Breast epithelium (tissue), 4 donors: ENCODE measurements around the gene MAN1B1. TPM values are rescaled to one million over a fixed set of nuclear protein-coding genes. Genes with fewer than 3 reads are reported as not detected.

ENCODE experiments used
- DNase-seq, 2 donors: peaks; one replicate each; pipeline ENCODE4 v3.0.0-alpha.2; 2019; ENCODE audit warnings: low spot score in 2 of 2
- H3K27ac ChIP-seq, 2 donors: fragments of 200-600 bp; sonication (generic) in 1 of 2; one replicate each; pipeline ENCODE4 v1.5.1; 2016 to 2019; ENCODE audit warnings: mild to moderate bottlenecking in 1 of 2
- H3K27me3 ChIP-seq, 2 donors: fragments of 200-600 bp; sonication (generic) in 1 of 2; one replicate each; pipeline versions ENCODE4 v1.5.1 to v1.6.0; 2017 to 2019; ENCODE audit warnings: control low read depth in 1 of 2, mild to moderate bottlenecking in 1 of 2
- H3K36me3 ChIP-seq: fragments of 200-600 bp; one replicate; pipeline ENCODE4 v1.5.1; 2019
- H3K4me1 ChIP-seq, 2 donors: fragments of 200-600 bp; sonication (generic); one replicate each; pipeline ENCODE4 v1.5.1; 2016 to 2019; ENCODE audit warnings: control low read depth in 1 of 2
- H3K4me3 ChIP-seq, 3 donors: fragments of 200-600 bp; sonication (generic); 1 replicate in 2 of 3; 2 replicates in 1 of 3; pipeline ENCODE4 v1.5.1; 2016 to 2019; ENCODE audit warnings: mild to moderate bottlenecking in 3 of 3, moderate library complexity in 2 of 3
- H3K9me3 ChIP-seq, 2 donors: fragments of 200-600 bp; sonication (generic) in 1 of 2; one replicate each; pipeline ENCODE4 v1.5.1; 2016 to 2019; ENCODE audit warnings: control low read depth in 1 of 2
- POLR2A ChIP-seq: fragments of 450-650 bp; IDR thresholded peaks from one replicate; pipeline ENCODE4 v1.6.1; 2016; ENCODE audit warnings: antibody characterized with exemption, mild to moderate bottlenecking, moderate library complexity
- POLR2AphosphoS5 ChIP-seq, 3 donors: sonication (generic); formaldehyde crosslinking; IDR thresholded peaks; one replicate each; pipeline ENCODE4 v1.6.1; 2017; ENCODE audit warnings: antibody characterized with exemption in 3 of 3
- intact Hi-C: fragments of 100-400 bp; cut with DNase I; formaldehyde crosslinking; loops from one replicate; pipeline ENCODE4 v1.15.1; 2023; ENCODE audit warnings: low total_unique reads
- total RNA-seq, 3 donors: library from RNA; depleted of rRNA; stranded (reverse); fragments of >200 nt; gene quantifications; one replicate each; pipeline ENCODE4 v1.1.0, GENCODE V29; 2016
- TF ChIP-seq, protein P1 (sequence below), 3 donors: fragments of 450-650 bp; IDR thresholded peaks; one replicate each; pipeline ENCODE4 v1.5.1; 2016 to 2017; ENCODE audit warnings: antibody characterized with exemption in 3 of 3, mild to moderate bottlenecking in 3 of 3, moderate library complexity in 3 of 3

Gene MAN1B1
- total RNA-seq, 3 donors from 2014 or later, result 50.1 to 62.8 (median 50.8) TPM

DNA sequence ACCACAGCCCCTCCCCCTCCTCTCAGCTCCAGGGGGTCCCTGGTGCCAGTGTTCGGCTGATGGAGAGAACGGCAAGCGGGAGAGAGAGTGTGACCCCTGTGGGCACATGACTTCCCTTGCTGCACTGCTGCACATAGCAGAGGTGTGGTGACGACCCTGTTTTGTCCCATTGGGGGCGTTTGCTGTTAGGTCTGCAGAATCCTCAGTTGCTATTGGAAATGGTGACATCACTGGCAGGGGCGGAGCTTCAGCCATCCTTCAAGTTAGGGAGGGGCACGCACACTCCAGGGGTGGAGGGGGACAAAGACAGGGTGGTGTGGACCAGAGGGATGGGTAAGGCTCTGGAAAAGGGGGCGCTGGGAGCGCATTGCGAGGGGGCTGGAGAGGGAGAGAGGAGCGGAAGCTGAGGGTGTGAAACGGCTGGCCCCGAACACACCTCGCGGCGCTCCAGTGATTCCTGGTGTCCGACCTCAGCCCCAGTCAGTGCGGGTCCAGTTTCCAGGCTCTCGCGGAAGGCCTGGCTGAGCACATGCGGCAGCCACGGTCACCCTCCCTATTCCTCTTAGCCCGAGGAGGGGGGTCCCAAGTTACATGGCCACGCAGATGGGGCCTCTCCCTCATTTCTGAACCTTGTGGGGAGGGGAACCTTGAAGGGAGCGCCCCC is 51.4 kb downstream of the MAN1B1 start:
- TF ChIP-seq, protein P1, sequence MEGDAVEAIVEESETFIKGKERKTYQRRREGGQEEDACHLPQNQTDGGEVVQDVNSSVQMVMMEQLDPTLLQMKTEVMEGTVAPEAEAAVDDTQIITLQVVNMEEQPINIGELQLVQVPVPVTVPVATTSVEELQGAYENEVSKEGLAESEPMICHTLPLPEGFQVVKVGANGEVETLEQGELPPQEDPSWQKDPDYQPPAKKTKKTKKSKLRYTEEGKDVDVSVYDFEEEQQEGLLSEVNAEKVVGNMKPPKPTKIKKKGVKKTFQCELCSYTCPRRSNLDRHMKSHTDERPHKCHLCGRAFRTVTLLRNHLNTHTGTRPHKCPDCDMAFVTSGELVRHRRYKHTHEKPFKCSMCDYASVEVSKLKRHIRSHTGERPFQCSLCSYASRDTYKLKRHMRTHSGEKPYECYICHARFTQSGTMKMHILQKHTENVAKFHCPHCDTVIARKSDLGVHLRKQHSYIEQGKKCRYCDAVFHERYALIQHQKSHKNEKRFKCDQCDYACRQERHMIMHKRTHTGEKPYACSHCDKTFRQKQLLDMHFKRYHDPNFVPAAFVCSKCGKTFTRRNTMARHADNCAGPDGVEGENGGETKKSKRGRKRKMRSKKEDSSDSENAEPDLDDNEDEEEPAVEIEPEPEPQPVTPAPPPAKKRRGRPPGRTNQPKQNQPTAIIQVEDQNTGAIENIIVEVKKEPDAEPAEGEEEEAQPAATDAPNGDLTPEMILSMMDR (IDR thresholded peaks at IDR 0.05), result no peak
- no peak for TF ChIP-seq POLR2A
- no peak for TF ChIP-seq POLR2AphosphoS5 (IDR thresholded peaks at IDR 0.05)
- Histone ChIP-seq H3K9me3 (no peaks in the 10 kb centered on the region), H3K4me1 (no peaks in the 10 kb centered on the region), H3K36me3 (no peaks in the 10 kb centered on the region), H3K4me3 (no peak overlapping the region), H3K27ac (no peak overlapping the region), H3K27me3 (peaks cover 6 to 77% of the 10 kb centered on the region in 2 donors)
- intact Hi-C loops, result no loop called here
- DNase-seq, result no peak

DNA sequence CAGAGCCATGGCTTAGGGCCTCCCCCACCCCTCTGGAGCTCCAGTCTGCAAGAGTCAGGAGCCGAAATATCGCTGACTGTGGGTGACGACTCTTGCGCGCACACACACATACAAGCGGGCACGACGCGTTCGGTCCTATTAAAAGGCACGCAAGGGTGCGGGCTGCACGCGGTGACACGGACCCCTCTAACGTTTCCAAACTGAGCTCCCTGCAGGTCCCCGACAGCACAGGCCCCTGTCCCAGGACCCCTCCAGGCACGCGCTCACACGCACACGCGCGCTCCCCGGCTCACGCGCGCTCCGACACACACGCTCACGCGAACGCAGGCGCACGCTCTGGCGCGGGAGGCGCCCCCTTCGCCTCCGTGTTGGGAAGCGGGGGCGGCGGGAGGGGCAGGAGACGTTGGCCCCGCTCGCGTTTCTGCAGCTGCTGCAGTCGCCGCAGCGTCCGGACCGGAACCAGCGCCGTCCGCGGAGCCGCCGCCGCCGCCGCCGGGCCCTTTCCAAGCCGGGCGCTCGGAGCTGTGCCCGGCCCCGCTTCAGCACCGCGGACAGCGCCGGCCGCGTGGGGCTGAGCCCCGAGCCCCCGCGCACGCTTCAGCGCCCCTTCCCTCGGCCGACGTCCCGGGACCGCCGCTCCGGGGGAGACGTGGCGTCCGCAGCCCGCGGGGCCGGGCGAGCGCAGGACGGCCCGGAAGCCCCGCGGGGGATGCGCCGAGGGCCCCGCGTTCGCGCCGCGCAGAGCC is 52.1 kb downstream of the MAN1B1 start, which contains the start of gene GRIN1:
TSS of gene GRIN1 (plus strand) at position 433 of the 746 bp plus-strand sequence. CDS start 333 bp downstream, outside the sequence.
- H3K4me1 ChIP-seq, result no peaks in the 10 kb centered on the region
- H3K27ac ChIP-seq, result no peak within 1 kb of the TSS
- no peak for DNase-seq
- intact Hi-C loops, result no loop called here
- peaks cover 6 to 84% of the 10 kb centered on the region in 2 donors for H3K27me3 ChIP-seq
- H3K9me3 ChIP-seq, result no peaks in the 10 kb centered on the region
- H3K36me3 ChIP-seq, result no peaks in the 10 kb centered on the region
- H3K4me3 ChIP-seq, result peak within 1 kb of the TSS in 1 of 3 donors; percentile 49
- TF ChIP-seq POLR2AphosphoS5 (IDR thresholded peaks at IDR 0.05) (no peak), POLR2A (no peak)
- TF ChIP-seq, protein P1 (IDR thresholded peaks at IDR 0.05), result no peak

DNA sequence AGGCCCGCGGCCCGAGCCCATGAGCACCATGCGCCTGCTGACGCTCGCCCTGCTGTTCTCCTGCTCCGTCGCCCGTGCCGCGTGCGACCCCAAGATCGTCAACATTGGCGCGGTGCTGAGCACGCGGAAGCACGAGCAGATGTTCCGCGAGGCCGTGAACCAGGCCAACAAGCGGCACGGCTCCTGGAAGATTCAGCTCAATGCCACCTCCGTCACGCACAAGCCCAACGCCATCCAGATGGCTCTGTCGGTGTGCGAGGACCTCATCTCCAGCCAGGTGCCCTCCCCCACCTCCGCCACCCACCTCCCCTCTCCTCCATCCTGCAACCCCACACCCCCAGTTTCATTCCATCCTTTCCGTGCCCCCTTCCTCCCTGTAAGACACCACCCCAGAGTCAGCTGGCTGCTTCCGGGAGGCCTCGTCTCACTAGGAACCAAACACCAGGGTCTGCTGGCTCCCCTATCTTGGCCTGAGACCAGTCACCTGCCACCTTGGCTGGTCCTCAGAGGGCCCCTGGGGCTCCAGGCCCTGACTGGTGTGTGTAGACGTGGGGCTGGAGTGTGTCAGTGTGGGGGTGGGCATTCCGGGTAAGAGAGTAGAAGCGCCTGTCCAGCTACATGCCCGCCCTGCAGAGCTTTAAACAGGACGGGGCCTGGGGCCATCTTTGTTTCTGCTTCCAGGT is 52.8 kb downstream of the MAN1B1 start:
- H3K4me1 ChIP-seq, result no peaks in the 10 kb centered on the region
- TF ChIP-seq, protein P1 (IDR thresholded peaks at IDR 0.05), result no peak
- no peak for TF ChIP-seq POLR2AphosphoS5 (IDR thresholded peaks at IDR 0.05)
- TF ChIP-seq POLR2A, result no peak
- H3K9me3 ChIP-seq, result no peaks in the 10 kb centered on the region
- no peaks in the 10 kb centered on the region for H3K36me3 ChIP-seq
- H3K27me3 ChIP-seq, result peaks cover 6 to 86% of the 10 kb centered on the region in 2 donors
- peak overlapping the region in 1 of 3 donors; percentile 49 for H3K4me3 ChIP-seq
- no peak overlapping the region for H3K27ac ChIP-seq
- intact Hi-C loops, result no loop called here
- no peak for DNase-seq

DNA sequence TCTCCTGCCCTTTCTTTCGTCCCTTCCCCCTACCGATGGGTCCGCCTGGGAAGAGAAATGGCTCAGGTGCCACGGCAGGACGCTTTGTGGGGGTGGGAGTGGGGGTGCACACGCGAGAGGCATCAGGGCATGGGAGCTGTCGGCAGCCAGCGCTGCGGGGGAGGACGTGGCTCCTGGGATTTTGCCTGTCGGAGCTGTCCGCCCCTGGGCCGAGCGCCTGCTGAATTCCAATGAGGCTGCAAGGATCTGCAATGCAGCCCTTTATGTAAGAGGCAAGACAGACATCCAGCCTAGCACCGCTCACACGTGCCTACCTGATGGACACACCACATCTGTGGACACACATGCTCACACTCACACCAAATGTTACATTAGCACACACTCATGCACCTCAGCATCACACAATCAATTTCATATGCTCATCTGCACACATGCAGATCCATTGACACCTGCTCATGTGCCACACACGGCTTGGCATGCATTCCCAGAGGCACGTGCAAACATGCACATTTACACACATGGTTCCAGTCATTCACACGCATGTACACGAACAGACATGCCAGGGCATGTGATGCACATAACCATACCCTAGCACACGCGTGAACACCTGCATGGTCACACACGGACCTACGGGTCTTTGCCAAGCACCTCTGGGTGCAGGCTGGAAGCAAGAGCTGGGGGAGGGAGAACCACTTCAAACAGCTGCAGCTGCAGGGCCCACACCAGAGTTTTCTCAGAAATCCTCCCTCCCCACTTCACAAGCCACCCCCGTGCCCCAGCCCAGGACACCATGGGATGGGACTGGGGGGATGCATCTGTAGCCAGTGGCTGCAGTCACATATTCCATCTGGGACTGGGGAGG is 53.6 kb downstream of the MAN1B1 start:
- Histone ChIP-seq H3K4me1 (no peaks in the 10 kb centered on the region), H3K36me3 (no peaks in the 10 kb centered on the region), H3K27ac (no peak overlapping the region), H3K9me3 (no peaks in the 10 kb centered on the region), H3K27me3 (peaks cover 6 to 85% of the 10 kb centered on the region in 2 donors), H3K4me3 (no peak overlapping the region)
- DNase-seq, result no peak
- intact Hi-C loops, result no loop called here
- TF ChIP-seq POLR2AphosphoS5 (IDR thresholded peaks at IDR 0.05) (no peak), POLR2A (no peak)
- TF ChIP-seq, protein P1 (IDR thresholded peaks at IDR 0.05), result no peak
